Measurements from ENCODE around the gene PRDM16.

DNA sequence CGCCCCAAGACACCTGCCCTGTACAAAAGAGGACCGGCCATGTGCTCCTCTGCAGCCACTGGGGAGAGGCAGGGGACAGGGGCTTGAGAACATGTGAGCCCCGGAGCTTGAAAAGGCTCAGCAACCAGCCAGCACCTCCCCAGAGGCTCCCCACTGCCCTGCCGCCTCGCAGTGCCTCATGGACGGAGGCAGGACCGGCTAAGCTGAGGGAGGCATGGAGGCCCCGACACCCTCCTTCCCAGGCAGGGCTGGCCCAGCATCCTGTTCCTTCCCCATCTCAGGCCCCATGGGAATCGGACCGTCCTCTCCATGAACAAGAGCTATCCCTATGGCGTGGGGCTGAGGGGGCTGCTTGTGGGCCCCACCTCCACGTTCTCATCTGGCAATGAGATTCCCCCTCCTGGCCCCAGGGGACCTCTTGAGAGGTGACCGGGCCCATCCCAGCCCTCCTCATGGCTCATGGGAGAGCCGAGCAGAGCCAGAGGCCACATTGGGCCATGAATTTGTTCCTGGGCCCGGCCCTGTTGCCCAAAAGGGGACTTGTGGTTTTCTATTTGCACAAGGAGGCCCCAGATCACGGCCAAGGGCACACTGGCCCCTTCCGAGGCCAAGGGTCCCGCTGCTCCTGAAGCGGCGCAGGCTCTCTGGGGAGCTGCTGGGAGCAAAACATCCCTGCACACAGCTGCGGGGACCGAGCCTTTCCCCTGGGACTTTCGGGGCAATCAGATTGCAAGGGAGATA, 320.3 kb downstream of the PRDM16 start:
- TF ChIP-seq, protein P1, sequence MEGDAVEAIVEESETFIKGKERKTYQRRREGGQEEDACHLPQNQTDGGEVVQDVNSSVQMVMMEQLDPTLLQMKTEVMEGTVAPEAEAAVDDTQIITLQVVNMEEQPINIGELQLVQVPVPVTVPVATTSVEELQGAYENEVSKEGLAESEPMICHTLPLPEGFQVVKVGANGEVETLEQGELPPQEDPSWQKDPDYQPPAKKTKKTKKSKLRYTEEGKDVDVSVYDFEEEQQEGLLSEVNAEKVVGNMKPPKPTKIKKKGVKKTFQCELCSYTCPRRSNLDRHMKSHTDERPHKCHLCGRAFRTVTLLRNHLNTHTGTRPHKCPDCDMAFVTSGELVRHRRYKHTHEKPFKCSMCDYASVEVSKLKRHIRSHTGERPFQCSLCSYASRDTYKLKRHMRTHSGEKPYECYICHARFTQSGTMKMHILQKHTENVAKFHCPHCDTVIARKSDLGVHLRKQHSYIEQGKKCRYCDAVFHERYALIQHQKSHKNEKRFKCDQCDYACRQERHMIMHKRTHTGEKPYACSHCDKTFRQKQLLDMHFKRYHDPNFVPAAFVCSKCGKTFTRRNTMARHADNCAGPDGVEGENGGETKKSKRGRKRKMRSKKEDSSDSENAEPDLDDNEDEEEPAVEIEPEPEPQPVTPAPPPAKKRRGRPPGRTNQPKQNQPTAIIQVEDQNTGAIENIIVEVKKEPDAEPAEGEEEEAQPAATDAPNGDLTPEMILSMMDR (conservative IDR thresholded peaks at IDR 0.05; ENCODE audit: low read depth, low read length), result no peak
- TF ChIP-seq POLR2A (IDR thresholded peaks at IDR 0.05; ENCODE audit: low read depth, low read length) (no peak), NFE2L2 (IDR thresholded peaks at IDR 0.05; ENCODE audit: low read depth, low read length) (no peak), FOS (IDR thresholded peaks at IDR 0.05; ENCODE audit: low read depth, low read length) (no peak), CHD1 (IDR thresholded peaks at IDR 0.05; ENCODE audit: low read depth, low read length) (no peak)
